Kidney (tissue), 14 donors: ENCODE measurements around the gene IGSF5. TPM values are rescaled to one million over a fixed set of nuclear protein-coding genes. Genes with fewer than 3 reads are reported as not detected.

Experiments used
- DNase-seq, 5 donors: peaks; one replicate each; pipeline ENCODE4 v3.0.0-alpha.2; 2013 to 2020
- FAIRE-seq: peaks from 2 replicates; lab custom pipeline; 2012; peaks lifted over from hg19 to GRCh38; lab: Jason Lieb, UNC
- H3K27ac ChIP-seq, 2 donors: one replicate each; pipeline ENCODE4 v1.7.0; 2013; ENCODE audit warnings: low read depth in 2 of 2, low read length in 2 of 2, inconsistent platforms in 1 of 2
- H3K27me3 ChIP-seq: one replicate; pipeline ENCODE4 v1.7.1; 2013; ENCODE audit warnings: low read length, inconsistent platforms; ENCODE audit not compliant: control insufficient read depth, insufficient read depth
- H3K36me3 ChIP-seq, 3 donors: one replicate each; pipeline versions ENCODE4 v1.7.0 to v1.7.1; 2013; ENCODE audit warnings: low read length in 3 of 3, control low read depth in 1 of 3, inconsistent platforms in 1 of 3; ENCODE audit not compliant: insufficient read depth in 3 of 3, control insufficient read depth in 2 of 3
- H3K4me1 ChIP-seq, 3 donors: one replicate each; pipeline versions ENCODE4 v1.7.0 to v1.7.1; 2013; ENCODE audit warnings: low read length in 3 of 3, inconsistent platforms in 1 of 3, low read depth in 1 of 3; ENCODE audit not compliant: control insufficient read depth in 2 of 3, insufficient read depth in 2 of 3
- H3K4me3 ChIP-seq, 3 donors: one replicate each; pipeline versions ENCODE4 v1.7.0 to v1.8.1; 2013; ENCODE audit warnings: low read length in 3 of 3, control low read depth in 1 of 3, inconsistent platforms in 1 of 3
- H3K9ac ChIP-seq, 3 donors: one replicate each; pipeline versions ENCODE4 v1.7.0 to v1.7.1; 2013; ENCODE audit warnings: low read length in 3 of 3, control low read depth in 1 of 3, inconsistent platforms in 1 of 3
- H3K9me3 ChIP-seq, 3 donors: one replicate each; pipeline versions ENCODE4 v1.7.0 to v1.7.1; 2013; ENCODE audit warnings: low read length in 3 of 3, control low read depth in 1 of 3, inconsistent platforms in 1 of 3; ENCODE audit not compliant: control insufficient read depth in 2 of 3, insufficient read depth in 1 of 3
- CTCF ChIP-seq: IDR thresholded peaks from 3 replicates; pipeline ENCODE4 v1.5.1; 2012; ENCODE audit warnings: mild to moderate bottlenecking, moderate library complexity, borderline replicate concordance; ENCODE audit not compliant: insufficient read depth; ENCODE audit errors: extremely low read depth
- intact Hi-C: fragments of 100-400 bp; cut with DNase I; formaldehyde crosslinking; loops from one replicate; pipeline ENCODE4 v1.11.1; 2022
- polyA plus RNA-seq: library from polyadenylated mRNA; stranded (reverse); fragments of 350-450 nt; fragmentation: Illumina TruSeq; extraction: RNeasy Lipid Tissue Mini Kit (QIAGEN cat#74804); gene quantifications from one replicate; pipeline ENCODE4 v1.2.3, GENCODE V29; 2014; ENCODE audit warnings: low read depth, low replicate concordance; ENCODE audit not compliant: insufficient read depth
- total RNA-seq: library from RNA; stranded (reverse); fragmentation: NEBNext Ultra II Directional; extraction: Animal tissue kit (Norgen Biotek cat#: 25700); gene quantifications from one replicate; pipeline ENCODE4 v1.2.1, GENCODE V29; 2021
- donor health status: control.
- donor health status: control.
- donor health status: control.
- donor health status: control.
- donor health status: control.
- donor health status: DM: yes; HTN: yes; CAD: no.
- donor health status: Normal renal cell carcinoma (clear cell type).

Gene IGSF5
- total and polyA plus RNA-seq, 2 donors from 2014 or later = 0.24 to 0.47 TPM

- FAIRE-seq (no peak), DNase-seq (peak in 4 of 5 donors; percentile 56 to 68 (median 60))
These were observed 29.1 kb upstream of the IGSF5 start for GRCh38 chr21:39715804-39716397.

GRCh38 chr21:39720126-39720778 lies 24.7 kb upstream of the IGSF5 start:
- Histone ChIP-seq H3K4me1 (no peaks in the 10 kb centered on the region), H3K27ac (no peak overlapping the region), H3K9me3 (no peaks in the 10 kb centered on the region), H3K4me3 (no peak overlapping the region), H3K9ac (no peak overlapping the region), H3K27me3 (no peaks in the 10 kb centered on the region), H3K36me3 (no peaks in the 10 kb centered on the region)
- no peak for FAIRE-seq
- no peak for DNase-seq
- no peak for TF ChIP-seq CTCF
- intact Hi-C loops = no loop called here

More at GRCh38 chr21:39715804-39716397, 29.1 kb upstream of the IGSF5 start:
- Histone ChIP-seq H3K36me3 (no peaks in the 10 kb centered on the region), H3K4me3 (no peak overlapping the region), H3K9me3 (no peaks in the 10 kb centered on the region), H3K27ac (no peak overlapping the region), H3K27me3 (no peaks in the 10 kb centered on the region), H3K9ac (no peak overlapping the region), H3K4me1 (no peaks in the 10 kb centered on the region)
- TF ChIP-seq CTCF = peak; percentile 53
- intact Hi-C loops = no loop called here

- no peaks in the 10 kb centered on the region for H3K9me3 ChIP-seq
- no peak for FAIRE-seq
These were observed 23.1 kb upstream of the IGSF5 start for GRCh38 chr21:39721885-39722284.

More at GRCh38 chr21:39721885-39722284, 23.1 kb upstream of the IGSF5 start:
- DNase-seq = no peak
- H3K36me3 ChIP-seq = no peaks in the 10 kb centered on the region
- no peak overlapping the region for H3K27ac ChIP-seq
- H3K9ac ChIP-seq = no peak overlapping the region
- no peaks in the 10 kb centered on the region for H3K27me3 ChIP-seq
- intact Hi-C loops = no loop called here
- H3K4me1 ChIP-seq = no peaks in the 10 kb centered on the region
- TF ChIP-seq CTCF = no peak
- H3K4me3 ChIP-seq = no peak overlapping the region
